NCI-H1694 (cell line): ENCODE results near the gene C11orf42.

ENCODE experiments used
- DNase-seq: peaks from one replicate; lab custom pipeline; 2025; lab: John Stamatoyannopoulos, UW

Gene C11orf42, protein sequence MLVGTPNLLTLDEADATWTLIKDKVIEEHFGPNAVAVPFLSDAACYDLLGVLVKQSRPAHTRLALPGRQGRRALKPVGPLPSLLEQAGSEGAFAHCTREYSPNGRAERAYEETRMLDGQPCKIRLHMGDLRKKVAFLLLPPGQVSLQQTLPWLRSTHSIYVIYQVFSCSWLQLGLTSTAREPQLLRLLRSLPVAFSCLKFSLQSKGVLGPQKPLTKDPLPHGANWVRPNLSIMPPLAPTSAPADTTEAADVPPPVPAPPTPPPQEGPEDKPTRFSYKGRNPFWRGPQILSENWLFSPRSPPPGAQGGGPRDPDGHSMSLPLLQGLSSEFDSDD

DNA sequence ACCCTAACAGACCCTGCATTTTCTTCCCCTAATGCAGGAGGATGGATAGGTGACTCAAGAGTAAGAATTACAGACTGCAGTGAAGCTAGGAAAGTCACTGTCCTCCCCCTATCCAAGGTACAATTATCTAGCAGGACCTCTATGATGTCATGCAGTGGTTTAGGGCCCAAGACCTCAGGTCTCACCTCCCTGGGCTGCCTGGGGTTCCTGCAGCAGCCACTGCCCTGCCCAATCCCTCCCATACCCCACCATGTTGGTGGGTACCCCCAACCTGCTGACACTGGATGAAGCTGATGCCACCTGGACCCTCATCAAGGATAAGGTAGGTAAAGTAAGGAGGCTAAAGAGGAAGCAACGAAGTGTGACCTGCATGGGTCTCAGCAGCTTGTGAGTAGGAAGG lies at the start of gene C11orf42:
Gene C11orf42, plus strand, starts transcription at position 192 of the 400 bp plus-strand sequence. Its CDS starts 59 bp downstream, at position 251.
- no peak for DNase-seq

DNA sequence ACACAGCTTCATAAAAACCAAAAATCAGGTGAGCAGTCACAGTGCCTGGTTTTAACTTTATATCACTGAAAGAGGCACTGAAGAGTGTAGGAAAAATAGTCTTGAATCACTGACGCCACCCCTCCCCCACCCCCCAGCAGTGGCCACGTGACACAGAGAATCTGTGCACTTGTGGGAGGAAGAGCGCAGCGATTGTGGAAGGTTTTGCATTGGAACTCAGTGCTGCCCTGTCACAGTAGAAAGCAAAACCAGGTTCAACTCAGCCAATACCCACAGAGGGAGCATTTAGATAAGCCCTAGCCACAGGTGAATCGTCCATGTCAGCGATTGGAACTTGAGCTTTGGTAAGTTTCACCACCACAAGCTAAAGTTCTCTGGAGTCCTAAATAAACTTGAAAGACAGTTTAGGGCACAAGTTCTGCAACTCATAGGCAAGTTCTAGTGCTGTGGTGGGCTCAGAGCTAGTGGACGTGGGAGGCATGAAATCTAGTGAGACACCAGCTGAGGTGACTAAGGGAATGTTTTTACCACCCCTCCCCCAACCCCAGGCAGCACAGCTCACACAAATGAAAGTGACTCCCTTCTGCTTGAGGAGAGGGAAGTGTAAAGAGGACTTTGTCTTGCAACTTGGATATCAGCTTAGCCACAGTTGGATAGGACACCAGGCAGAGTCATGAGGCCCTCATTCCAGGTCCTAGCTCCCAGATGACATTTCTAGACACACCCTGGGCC lies 48.6 kb upstream of the C11orf42 start:
- no peak for DNase-seq

DNA sequence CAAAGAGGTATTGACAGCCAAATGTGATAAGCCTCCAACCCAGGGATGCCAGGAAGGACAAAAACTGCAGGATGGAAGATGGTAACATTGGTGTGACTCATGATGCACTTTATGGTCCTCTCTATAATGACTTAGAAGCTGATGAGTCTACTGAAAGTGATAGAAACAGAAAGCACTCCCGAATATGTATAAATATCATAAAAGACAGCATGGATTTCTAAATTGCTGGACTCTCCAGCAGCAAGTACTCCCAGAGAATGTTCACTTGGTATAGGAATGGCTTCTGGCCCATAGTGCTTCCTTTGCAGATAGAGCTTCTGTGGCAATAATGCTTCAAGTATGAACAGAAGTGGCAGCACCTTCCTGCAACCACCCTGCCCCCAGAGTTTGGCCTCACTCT lies 35.1 kb upstream of the C11orf42 start, which contains the start of gene OR52B2:
Gene OR52B2, minus strand, starts transcription at position 101 of the 400 bp plus-strand sequence. Its CDS starts 0 bp downstream, at position 101.
- DNase-seq: no peak

DNA sequence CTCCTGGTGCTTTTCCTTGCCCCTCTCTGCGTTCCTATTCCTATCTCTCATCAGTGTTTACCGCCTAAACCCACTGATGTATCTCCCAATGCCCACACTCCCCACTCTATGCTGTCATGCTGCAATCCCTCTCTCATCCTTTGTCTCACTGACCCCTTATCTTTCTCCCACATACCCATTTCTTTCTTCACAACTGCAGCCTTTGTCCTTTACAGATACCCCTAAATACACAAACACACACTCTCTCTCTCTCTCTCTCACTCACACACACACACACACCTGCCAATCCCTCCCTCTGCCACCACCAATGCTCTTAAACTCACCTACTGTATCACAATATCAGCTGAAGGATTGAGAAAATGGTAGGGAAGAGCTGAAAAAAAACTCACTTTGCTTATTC lies 29.9 kb upstream of the C11orf42 start:
- no peak for DNase-seq

DNA sequence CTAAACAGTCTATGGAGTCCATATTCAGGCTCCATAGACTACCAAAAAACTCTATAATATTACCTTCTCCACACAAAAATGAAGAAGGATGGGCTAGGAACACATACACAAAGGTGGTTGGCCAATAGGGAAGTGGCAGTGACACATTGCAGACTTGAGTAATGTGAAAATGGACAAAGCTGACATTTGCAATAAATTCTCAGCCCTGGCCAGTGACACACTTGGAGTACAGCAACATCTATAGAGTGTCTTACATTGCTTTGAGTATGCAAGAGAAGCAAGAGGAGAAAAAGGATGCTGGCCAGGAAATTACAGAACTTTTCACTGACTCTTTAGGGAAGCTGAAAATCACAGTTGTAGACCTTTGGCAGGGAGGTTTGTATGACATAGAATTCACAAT lies 13.6 kb upstream of the C11orf42 start:
- DNase-seq: no peak

DNA sequence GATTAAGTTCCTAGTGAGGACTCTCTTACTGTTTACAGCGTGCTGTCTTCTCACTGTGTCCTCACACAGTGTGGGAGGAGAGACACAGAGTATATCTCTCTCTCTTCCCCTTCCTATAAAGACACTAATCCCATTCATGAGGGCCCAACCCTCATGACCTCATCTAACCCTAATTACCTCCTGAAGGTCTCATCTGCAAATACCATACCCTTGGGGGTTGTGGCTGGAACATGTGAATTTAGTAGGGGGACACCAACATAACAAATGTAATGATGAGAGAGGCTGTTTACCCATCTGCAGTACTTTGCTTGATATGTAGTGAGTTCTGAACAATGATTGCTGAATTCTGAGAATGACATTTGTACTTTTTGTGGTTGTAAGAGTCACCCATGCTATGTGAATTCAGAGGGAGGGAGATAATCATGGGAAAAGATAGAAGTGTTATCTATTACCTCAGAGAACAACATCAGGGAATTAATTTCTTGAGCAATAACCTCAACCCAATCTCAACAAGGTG lies 11.2 kb upstream of the C11orf42 start:
- DNase-seq: no peak

DNA sequence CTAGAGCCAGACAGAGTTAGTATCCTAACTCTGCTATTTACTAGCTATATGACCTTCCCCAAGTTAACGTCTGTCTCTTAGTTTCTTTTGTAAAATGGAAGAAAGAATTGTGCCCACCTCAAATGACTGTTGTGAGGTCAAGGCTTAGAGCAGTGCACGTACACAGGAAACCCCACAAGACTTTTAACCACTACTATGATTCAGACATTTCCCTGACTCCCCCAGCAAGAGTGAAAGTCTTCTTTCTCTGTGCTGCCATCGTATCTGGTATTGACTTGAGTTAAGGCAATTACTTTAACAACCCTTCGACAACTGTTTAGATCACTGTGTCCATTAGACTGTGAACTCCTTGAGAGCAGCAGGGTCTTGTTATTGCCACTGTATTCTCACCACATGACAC lies 9.0 kb upstream of the C11orf42 start:
- no peak for DNase-seq

DNA sequence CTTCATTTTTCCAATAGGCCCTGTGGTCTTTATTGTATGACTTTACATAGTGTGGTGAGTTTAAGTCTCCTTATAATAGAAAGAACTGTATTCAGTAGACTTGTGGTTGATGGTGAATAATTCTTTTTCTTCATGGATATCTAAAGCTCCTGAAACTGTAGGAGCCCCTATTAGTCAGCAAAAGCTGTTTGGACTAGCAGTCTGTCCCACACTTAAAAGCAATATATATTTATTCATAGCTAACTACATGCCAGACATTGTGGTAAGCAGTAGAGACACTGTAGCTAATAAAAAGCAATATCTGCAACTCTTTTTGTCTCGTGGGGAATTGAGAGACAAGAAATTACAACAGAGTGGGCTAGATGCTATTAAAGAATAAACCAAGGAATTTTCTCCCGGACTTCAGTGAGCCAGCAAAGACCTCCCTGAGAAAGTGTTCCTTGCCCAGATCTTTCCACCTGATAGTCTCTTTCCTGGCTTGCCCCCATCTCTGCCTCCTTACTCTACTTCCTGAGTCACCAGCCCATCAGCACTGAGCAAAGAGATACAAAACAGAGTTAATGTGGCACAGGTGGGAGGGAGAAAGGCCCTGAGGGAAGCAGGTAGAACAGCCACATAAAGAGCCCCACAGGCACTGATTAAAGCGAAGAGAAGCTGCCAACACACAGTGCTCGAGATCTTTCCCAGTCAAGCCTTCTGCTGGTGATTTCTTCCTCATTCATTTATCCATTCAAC lies 7.7 kb upstream of the C11orf42 start:
- DNase-seq: no peak

DNA sequence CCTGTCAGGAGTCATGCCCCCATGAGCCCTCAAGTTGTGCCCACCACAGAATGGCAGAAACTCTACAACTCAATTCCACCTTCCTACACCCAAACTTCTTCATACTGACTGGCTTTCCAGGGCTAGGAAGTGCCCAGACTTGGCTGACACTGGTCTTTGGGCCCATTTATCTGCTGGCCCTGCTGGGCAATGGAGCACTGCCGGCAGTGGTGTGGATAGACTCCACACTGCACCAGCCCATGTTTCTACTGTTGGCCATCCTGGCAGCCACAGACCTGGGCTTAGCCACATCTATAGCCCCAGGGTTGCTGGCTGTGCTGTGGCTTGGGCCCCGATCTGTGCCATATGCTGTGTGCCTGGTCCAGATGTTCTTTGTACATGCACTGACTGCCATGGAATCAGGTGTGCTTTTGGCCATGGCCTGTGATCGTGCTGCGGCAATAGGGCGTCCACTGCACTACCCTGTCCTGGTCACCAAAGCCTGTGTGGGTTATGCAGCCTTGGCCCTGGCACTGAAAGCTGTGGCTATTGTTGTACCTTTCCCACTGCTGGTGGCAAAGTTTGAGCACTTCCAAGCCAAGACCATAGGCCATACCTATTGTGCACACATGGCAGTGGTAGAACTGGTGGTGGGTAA lies 6.1 kb upstream of the C11orf42 start, which contains the start of gene OR52W1:
Gene OR52W1, plus strand, starts transcription at position 51 of the 637 bp plus-strand sequence. Its CDS starts 0 bp downstream, at position 51.
- DNase-seq: no peak

DNA sequence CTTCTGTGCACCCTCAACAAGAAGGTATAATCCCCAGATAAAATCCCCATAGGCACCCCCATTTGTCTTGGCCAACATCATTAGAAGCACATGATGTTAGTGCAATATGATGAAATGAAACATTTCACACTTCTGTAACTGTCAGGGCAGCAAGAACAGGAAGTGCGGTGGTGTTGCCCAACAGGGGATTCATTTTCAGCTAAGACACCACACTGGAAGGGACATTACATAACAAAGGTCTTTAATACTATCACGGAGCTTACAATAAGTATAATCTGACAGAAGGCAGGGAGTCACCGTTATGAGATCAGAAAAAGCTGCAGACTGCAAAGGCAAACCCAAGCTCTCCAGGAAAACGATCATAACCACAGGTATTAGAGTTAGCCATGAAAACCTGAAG lies 4.4 kb upstream of the C11orf42 start:
- DNase-seq: no peak

DNA sequence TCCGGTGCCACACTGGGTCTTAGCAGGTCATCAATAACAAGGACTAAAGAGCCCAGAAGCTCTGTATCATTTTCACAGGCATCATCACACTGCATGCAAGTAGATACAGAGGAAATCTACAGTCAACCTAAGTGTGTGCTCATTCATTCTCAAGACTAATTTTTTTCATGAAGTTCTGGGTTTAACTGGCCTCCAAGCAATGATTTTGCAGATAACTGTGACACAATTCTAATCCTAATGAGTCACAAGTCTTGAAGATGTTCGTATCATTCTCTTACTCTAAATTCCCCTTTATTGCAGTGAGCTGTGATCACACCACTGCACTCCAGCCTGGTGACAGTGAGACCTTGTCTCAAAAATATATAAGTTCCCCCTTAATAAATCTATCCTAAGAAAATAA lies 3.9 kb upstream of the C11orf42 start:
- DNase-seq: no peak

DNA sequence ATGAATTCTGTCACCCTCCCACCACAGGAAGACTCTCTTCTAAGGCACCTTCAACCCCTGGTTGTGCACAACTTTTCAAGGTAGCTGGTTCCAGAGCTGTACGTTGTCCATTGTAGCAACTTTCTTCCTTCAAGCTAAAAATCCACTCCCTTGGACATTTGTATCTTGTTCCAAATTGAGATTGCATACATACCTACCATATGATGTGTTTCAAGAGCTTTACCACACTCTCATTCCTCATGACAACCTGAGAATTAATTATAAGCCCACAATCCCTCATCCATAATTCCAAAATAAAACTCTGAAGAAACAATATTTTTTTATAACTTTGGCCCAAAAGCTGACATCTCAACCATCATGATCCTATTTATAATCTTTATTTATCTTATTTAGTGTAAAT lies 3.3 kb upstream of the C11orf42 start:
- no peak for DNase-seq

DNA sequence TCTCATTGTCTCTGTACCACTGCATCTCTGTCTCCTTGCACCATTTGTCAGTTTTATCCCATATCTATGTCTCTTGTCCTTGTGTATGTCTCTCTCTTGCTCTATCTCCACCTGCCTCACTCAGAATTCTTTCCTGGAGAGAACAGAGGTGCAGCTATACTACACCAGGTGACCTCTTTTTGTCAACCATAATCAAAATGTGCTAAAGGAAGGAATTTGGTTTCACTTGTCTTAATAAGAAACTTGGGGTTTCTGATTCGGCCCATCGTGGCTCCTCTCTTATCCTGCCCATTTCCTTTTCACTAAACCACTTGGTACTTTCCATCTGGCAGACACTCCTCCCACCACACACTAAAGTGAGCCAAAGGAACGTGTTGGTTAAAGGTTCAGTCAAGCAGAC lies 2.0 kb upstream of the C11orf42 start:
- no peak for DNase-seq

DNA sequence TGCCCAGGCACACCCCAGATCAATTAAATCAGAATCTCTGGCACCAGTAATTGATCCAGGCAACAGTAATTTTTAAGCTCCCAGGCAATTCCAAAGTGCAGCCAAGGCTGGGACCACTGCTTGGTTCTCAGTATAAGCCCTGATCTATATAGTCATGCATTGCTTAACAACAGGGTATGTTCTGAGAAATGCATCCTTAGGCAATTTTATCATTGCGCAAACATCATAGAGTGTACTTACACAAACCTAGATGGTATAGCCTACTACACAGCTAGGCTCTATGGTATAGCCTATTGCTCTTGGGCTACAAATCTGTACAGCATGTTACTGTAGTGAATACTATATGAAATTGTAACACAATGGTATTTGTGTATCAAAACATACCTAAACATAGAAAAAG lies 651 bp upstream of the C11orf42 start:
- DNase-seq: no peak

DNA sequence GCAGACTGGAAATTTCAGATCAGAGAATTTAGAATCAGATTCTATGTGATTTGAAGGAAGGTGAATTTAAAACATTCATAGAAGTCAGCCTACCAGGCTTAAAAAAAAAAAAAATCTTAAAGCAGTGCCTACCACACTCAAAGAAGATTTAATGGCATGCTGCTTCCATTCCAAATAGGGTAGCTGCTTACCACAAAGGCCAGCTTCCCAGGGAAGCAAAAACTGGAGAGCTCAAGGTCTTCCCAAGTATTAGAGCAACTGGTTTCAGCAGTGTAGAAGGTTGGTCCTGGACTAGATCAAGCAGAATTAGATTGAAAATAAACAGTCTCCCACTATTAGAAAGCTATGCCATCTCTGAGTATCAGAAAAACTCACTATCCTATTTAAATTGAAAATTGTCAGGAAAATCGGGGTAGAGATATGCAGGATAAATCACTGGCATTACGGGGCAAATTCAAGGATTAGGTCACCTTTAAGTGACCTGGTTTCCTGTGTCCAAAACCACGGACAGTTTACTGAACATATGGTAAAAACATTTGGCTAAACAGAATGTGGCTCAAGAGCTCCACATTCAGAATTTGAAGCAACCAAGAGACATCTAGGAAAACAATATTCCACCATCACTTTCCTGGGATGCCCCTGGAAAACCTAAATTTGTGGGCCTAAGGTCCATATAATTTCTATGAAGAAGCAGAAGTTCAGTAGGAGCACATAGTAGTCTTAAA lies 1.3 kb downstream of the C11orf42 start:
- DNase-seq: no peak

DNA sequence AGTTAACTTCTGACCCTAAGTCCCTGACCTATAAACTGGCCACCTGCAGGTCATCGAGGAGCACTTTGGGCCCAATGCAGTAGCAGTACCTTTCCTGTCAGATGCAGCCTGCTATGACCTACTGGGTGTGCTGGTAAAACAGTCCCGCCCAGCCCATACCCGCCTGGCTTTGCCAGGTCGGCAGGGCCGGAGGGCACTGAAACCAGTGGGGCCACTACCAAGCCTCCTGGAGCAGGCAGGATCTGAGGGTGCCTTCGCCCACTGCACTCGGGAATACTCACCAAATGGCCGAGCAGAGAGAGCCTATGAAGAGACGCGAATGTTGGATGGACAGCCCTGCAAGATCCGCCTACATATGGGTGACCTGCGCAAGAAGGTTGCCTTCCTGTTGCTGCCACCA lies 4.4 kb downstream of the C11orf42 start:
- DNase-seq: no peak

DNA sequence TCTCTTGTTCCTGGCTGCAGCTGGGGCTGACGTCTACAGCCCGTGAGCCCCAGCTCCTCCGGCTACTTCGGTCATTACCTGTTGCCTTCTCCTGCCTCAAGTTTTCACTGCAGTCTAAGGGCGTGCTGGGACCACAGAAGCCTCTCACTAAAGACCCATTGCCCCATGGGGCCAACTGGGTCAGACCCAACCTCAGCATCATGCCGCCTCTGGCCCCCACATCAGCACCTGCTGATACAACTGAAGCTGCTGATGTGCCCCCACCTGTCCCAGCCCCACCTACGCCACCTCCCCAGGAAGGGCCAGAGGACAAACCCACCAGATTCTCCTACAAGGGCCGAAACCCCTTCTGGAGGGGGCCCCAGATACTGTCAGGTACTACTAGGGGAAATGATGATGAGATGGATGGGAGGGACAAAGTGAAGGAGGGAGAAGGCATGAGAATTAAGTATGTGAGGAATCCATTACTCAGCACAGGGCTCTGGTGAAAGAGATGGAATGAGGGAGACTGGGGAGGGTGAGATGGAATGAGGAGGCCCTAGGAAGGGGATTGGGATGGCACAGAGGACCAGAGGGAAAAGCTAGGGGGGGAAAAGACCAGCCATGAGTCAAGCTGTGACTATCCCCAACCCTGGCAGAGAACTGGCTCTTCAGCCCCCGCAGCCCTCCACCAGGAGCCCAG lies 5.1 kb downstream of the C11orf42 start:
- no peak for DNase-seq

DNA sequence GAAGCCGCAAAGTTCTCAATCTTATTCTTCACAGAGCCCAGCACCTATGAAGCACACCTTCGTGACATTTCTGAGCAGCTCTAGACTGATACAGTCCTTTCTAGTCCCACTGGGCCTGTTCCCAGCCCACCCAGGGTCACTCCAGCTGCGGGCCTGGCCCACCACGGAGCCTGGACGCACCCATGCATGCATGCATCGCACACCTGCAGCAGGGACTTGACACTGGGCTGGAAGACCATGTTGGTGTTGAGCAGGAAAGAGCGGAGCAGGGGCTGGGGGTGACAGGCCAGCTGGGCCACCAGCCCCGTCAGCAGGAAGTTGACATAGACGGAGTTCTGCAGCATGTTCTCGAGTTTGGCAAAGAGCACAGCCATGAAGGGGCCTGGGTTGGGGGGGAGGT lies 9.2 kb downstream of the C11orf42 start:
- DNase-seq: no peak

DNA sequence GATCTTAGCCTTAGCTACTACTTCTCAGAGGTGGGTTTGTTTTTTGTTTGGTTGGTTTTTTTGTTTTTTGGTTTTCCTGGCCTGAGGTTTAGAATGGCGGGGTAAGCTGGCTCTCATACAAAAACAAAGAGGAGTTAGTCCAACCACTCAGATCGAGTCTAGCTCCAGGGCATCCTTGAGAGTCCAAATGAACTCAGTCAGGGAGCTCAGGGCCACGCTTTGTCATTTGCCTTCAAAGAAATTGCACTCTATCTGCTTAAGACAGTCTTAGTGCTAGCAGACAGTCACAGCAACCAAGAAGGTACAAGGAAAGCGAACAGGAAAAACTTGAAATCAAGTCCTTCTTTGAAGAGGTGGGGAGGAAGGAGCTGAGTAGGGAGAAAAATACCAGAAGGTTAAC lies 11.1 kb downstream of the C11orf42 start:
- no peak for DNase-seq

DNA sequence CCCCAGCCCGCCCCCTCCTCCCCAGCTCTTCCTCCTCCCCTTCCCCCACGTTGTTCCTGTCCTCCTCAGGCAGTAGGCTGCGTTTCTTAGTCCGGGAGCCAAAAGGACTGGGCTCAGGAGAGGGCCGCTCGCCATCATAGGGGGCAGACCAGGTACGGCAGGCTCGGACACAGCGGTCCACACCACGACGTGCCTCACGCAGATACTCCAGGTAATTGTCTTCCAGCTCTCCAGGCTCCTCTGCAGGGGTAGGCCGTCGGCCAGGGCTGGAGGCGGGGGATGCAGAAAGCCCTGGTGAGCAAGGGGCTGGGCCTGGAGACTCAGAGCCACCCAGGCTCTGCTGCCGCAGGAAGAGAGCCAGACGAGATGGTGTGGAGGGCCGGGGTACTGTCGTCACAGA lies 12.4 kb downstream of the C11orf42 start:
- no peak for DNase-seq

DNA sequence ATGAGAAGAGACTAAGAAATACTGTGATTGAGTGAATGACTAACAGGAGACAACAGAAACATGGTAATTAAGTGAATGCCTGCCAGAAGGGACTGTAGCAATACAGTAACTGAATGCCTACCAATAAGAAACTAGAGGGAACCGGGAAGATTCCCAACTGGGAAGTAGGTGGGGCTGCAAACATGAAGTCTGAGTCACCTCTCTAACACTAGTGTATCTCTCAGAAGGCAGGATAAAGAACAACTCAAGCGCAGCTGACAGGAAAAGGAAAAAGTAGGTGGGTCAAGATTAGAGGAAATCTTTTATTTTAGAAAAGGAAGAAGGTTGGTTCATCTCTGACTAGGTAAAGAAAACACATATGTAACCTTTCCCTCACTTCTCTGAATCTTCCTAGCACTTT lies 14.0 kb downstream of the C11orf42 start:
- no peak for DNase-seq
